HEK293T (cell line): ENCODE measurements around the gene TMEM41B.

Experiments used
- ARNT ChIP-seq: fragments of 450-650 bp; IDR thresholded peaks from 2 replicates; pipeline ENCODE4 v1.6.1; 2017; ENCODE audit warnings: mild to moderate bottlenecking
- BHLHE40 ChIP-seq: fragments of 450-650 bp; IDR thresholded peaks from 2 replicates; pipeline ENCODE4 v1.6.1; 2016; ENCODE audit warnings: mild to moderate bottlenecking, moderate library complexity, borderline replicate concordance
- ELF4 ChIP-seq: fragments of 450-650 bp; IDR thresholded peaks from 2 replicates; pipeline ENCODE4 v1.6.1; 2017; ENCODE audit warnings: antibody characterized with exemption
- NFRKB ChIP-seq: fragments of 450-650 bp; IDR thresholded peaks from 2 replicates; pipeline ENCODE4 v1.6.1; 2016; ENCODE audit warnings: mild to moderate bottlenecking, moderate library complexity
- SP1 ChIP-seq: fragments of 450-650 bp; IDR thresholded peaks from 2 replicates; pipeline ENCODE4 v1.6.1; 2017
- TARDBP ChIP-seq: fragments of 450-650 bp; IDR thresholded peaks from 2 replicates; pipeline ENCODE4 v1.6.1; 2016

- no peak for TF ChIP-seq BHLHE40
- no peak for TF ChIP-seq NFRKB
- no peak for TF ChIP-seq TARDBP
- TF ChIP-seq ARNT: no peak
- TF ChIP-seq ELF4: no peak
- no peak for TF ChIP-seq SP1
Observed at GRCh38 chr11:9330387-9331384, 16.3 kb upstream of the TMEM41B start.
